HG02678 (cell line): ENCODE data around the gene SNX8.

Source experiments
- ATAC-seq: cut with Tn5 transposase; IDR thresholded peaks from one replicate; pipeline ENCODE4 v1.9.1; 2021; ENCODE audit warnings: mild to moderate bottlenecking, moderate library complexity; ENCODE audit not compliant: unreplicated experiment

The SNX8 gene

DNA sequence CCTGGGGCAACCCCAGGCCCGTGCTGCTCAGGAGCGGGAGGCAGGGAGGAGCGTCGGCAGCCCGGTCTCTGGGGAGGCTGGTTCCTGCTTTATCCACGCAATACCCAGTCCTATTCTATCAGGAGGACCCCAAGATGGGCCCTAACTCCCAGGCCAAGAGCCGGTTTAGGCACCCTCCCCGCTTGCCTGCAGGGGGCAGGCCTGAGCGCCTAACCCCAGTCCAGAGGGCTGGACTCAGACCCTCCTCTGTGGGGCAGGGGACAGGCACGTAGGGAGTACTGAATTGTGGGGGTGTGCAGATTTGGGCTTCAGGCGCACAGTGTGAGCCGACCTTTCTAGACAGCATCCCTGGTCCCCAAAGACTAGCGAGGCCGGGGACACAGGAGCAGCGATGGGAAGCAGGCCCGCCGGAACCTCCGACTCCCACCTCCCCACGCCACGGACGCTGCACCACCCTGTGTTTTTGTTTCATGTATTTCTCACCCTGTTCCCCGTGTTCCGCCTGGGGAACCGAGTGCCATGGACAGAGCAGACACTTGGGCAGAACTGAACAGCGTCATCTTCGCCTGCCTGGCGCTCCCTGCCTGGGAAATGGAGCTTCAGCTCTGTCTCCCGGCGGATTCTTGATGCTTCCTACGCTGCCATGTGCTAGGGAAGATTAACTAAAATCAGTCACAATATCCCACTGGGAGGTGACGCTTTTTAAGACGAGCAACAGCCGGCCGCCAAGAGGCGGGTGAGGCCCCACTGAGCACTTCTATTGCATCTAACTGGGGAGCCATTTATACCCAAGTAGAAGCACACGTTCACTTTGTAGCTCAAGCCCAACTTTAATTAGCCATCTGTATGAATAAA, 66.9 kb downstream of the SNX8 start:
- ATAC-seq: no peak

DNA sequence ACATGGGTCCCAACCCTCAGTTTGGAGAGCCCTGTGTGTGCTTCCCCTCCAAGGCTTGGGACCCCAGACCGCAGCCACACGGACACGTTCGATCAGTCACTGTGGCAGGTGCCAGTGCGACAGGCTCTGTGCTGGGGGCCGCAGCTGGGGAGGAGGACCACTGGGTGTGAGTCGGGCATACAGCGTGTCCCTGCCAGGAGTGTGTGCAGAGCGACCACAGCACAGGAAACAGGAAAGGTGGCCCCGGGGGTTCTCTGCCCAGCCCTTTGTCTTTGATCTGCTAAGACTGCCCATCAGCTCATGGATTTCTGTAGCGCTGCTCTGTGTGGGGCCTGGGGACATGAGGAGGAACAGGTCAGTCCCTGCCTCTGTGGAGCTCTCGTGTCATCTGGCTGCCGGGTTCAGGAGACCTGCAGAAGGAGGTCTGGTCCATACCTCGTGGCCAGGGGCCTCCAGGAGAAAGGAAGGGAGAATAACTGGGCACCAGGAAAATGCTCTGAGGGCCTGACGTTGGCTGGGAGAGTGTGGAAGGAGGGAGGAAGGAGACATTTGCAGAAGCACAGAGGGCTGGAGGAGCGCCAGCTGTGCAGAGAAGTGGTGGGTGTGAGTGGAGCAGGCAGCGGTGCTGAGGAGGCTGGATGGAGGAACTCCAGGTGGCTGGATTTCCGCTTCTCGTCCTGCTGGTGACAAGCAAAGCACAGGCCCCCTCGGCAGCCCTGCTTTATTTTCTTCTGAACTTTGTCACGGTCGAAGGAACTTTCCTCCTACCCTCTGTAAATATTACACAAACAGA, 68.2 kb downstream of the SNX8 start:
- ATAC-seq: no peak

DNA sequence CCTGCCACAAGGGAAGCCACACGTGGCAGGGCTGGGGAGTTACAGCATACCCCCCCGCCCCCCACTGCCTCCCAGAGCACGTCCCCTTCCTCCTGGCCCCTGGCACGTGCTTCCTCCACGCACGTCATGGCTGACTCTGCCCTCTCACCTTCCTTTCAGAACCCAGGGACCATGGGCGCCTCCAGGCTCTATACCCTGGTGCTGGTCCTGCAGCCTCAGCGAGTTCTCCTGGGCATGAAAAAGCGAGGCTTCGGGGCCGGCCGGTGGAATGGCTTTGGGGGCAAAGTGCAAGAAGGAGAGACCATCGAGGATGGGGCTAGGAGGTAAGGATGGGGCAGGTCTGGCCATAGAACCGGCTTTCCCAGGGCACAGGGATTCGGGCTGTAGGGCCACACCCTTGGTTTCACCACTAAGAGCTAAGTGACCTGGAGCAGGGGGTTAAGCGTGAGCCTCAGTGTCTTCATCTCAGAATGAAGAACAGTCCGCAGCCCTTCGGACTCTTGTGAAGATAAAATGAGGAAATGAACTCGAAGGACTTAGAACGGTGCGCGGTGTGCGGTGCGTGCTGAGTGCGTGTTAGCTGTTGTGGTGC, 69.7 kb downstream of the SNX8 start:
- no peak for ATAC-seq

GRCh38 chr7:2243458-2243857, 70.8 kb downstream of the SNX8 start:
- ATAC-seq: no peak

GRCh38 chr7:2242541-2243429, 71.5 kb downstream of the SNX8 start:
- no peak for ATAC-seq

- ATAC-seq: peak; percentile 77
Measured at GRCh38 chr7:2241580-2242540, 72.4 kb downstream of the SNX8 start, which contains the start of the genes MRM2 and NUDT1. Gene MRM2, minus strand, starts transcription at chr7:2242205. Its CDS starts 36 bp downstream, at chr7:2242169. Gene NUDT1, plus strand, starts transcription at chr7:2242226. Its CDS starts 2,349 bp downstream, at chr7:2244575.

DNA sequence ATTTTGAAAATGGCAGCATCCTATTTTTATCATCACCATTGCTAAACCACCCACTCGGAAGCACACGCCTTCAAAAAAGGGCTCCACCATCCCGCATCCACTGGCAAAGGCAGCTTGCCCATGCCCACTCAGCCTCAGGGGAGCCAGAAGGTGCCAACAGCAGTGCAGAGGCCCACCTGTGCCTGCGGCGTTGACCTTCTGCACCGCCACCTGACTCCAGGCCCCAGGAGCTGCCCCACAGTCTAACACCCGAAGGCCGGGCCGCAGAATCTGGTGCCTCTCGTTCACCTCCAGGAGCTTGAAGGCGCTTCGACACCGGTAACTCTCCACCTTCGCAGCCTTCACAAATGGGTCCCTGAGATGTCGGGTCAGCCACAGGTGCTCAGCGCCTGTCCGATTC, 75.0 kb downstream of the SNX8 start:
- ATAC-seq: no peak

- peak; percentile 57 for ATAC-seq
Measured at GRCh38 chr7:2237109-2237602, 77.1 kb downstream of the SNX8 start.

DNA sequence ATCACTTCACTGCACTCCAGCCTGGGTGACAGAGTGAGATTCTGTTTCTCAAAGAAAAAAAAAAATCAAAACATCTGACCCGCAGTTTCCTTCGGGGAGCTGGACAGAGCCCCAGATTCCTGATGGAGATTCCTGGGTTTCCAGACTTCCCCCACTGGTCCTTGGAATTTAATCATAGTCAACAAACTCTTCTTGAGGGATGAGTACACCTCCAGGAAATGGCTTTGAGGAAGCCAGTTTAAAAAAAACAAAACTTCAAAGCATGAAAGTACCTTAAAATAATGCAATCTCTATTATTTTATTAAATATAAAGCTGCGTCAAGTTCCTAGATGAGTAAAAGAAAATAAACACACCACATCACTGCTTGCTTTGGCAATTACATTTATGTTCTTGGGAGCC, 80.3 kb downstream of the SNX8 start:
- no peak for ATAC-seq

GRCh38 chr7:2232766-2233520, 81.3 kb downstream of the SNX8 start, which contains the start of gene MAD1L1:
Gene MAD1L1, minus strand, starts transcription at chr7:2232945. Its CDS starts 2,812 bp downstream, at chr7:2230133.
- peak; percentile 74 for ATAC-seq

DNA sequence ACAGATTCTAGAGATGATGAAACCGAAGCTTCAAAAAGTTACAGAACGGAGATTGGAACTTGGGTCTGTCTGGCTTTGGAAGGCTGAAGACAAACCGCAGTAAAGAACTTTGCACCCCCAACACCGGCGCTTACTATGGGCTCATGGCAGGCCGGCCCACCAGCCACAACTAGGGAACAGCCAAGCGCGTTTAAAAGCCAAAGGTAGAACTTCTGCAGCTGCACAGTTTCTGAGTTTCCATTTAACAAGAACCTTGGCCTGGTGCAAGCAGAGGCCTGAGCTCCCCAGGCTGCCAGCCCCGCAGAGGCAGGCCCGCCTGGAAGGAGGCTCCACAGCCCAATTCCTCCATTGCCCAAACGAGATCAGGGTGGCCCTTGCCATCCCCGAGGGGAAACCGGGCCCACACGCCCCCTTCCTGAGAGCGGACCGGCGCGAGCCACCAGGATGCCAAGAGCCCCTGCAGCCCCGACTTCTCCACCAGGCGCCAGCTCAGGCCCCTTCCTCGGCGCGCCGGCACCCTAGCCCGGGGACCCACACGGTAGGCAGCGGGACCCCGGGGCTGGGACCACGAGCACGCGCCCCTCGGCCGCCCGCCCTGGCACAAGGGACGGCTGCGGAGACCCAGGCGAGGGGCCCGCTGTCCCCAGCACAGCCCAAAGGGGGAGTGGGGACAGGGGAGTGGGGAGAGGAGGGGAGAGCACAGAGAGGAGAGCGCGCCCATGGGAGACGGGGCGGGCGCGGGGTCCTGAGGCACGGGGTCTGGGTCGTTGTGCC, 82.1 kb downstream of the SNX8 start:
- ATAC-seq: peak; percentile 30

DNA sequence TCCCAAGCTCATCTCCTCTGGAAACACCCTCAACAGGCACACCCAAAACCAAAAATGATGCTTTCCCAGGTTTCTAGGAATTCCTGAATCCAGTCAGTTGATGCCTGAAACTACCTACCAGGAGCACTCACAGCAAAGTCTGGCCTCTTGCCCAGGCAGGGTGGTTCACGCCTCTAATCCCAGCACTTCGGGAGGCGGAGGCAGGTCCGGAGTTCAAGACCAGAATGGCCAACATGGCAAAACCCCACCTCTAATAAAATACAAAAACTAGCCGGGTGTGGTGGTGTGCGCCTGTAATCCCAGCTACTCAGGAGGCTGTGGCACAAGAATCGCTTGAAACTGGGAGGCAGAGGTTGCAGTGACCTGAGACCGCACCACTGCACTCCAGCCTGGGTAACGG, 83.4 kb downstream of the SNX8 start:
- ATAC-seq: no peak

DNA sequence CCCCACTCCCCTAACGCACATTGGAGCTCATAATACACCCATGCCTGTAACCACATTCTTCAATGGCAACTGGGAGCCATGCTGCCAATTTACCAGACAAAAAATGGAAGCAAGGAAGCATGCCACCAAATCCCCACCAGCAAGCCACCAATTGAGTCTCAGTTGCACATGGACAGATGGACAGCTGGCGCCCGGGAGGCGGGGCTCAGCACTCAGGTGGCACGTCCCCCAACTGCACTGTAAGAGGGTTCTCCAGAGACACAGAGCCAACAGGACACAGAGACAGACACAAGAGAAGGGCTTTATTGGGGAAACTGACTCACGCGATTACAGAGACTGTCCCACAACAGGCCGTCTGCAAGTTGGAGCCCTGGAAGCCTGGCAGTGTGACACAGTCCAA, 84.0 kb downstream of the SNX8 start:
- no peak for ATAC-seq

DNA sequence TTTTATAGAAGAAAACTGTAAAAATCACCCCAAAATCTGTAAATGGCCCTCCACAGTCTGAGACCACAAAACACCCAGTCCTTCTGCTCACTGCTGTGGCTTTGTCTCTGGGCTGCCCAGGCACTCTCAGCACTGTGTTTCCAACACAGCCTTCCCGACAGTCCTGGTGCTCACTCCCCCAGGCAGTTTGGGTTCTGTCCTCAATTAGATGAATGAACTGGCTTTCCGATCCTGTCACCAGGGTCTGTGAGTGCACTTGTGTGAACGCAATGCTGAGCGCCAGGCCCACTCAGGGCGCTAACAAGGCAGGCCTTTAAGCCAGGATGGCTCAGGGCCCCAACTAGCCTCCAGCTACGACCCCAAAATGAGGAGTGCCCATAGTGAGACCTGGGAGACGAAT, 84.8 kb downstream of the SNX8 start:
- ATAC-seq: no peak

DNA sequence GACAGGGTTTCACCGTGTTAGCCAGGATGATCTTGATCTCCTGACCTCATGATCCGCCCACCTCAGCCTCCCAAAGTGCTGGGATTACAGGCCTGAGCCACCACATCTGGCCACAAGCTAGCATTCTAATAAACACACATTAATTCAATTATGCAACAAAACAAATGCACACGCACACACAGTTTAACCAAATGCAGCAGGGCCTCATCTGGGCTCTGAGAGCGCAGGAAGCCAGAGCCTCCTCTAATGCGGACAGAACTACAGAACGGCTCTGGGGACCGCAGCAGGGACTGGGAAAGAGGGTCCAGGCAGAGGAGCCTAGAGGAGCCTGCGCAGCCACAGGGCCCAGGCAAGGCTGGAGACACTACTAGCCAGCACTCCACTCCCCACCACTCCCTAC, 85.3 kb downstream of the SNX8 start:
- ATAC-seq: no peak

DNA sequence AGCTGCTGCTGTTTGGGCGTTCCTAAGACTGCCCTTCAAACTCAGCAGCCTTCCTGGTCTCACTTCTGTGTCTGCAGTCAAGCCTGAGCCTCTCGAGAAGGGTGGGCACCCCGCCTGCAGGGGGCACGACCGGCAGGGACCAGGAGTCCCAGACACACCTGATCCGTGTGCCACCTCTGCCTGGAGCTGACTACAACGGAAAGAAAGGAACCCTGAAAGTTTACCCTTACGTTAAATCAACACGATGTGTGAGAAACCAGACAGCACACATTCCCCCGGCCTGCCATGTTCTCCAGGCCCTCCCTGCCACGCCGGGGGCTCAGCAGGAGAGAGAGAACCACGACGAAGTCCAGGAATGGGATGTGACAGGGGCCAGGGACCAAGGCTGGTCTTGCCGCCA, 86.5 kb downstream of the SNX8 start:
- ATAC-seq: no peak

- no peak for ATAC-seq
Measured at GRCh38 chr7:2225830-2226229, 88.4 kb downstream of the SNX8 start.

DNA sequence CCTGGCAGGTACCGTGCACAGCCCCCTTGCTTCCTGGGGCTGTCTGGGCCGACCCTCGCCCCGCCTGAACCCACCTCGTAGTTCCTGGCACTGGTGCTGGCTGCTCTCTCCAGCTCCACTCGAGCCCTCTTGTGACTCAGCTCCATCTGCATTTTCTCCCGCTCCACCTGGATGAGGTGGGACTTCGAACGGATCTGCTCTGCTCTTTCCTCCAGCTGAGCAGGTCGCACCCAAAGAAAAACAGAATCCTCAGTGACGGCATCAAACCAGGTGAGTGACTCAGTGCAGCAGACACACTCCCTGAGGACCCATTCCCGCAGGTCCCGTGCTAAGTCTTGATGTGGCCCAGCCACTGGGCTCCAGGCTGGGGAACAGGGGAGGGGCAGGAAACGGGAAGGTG, 88.9 kb downstream of the SNX8 start:
- ATAC-seq: no peak
